Measurements from ENCODE around the gene PAX8.
A peak's percentile ranks its signal among the peaks of the same experiment; 100 is the strongest.

PAX8 gene

GRCh38 chr2:113219092-113219441 is 59.7 kb downstream of the PAX8 start:
- no peak for DNase-seq

- DNase-seq, result no peak
Measured at GRCh38 chr2:113218283-113219091, 60.2 kb downstream of the PAX8 start.

GRCh38 chr2:113217455-113218282 is 61.1 kb downstream of the PAX8 start:
- no peak for DNase-seq

- DNase-seq, result no peak
Measured at GRCh38 chr2:113216891-113217454, 61.7 kb downstream of the PAX8 start.

- no peak for DNase-seq
Measured at GRCh38 chr2:113216321-113216720, 62.4 kb downstream of the PAX8 start.

GRCh38 chr2:113215056-113215455 is 63.7 kb downstream of the PAX8 start:
- no peak for DNase-seq

- DNase-seq, result no peak
Measured at GRCh38 chr2:113214141-113214540, 64.6 kb downstream of the PAX8 start.

DNA sequence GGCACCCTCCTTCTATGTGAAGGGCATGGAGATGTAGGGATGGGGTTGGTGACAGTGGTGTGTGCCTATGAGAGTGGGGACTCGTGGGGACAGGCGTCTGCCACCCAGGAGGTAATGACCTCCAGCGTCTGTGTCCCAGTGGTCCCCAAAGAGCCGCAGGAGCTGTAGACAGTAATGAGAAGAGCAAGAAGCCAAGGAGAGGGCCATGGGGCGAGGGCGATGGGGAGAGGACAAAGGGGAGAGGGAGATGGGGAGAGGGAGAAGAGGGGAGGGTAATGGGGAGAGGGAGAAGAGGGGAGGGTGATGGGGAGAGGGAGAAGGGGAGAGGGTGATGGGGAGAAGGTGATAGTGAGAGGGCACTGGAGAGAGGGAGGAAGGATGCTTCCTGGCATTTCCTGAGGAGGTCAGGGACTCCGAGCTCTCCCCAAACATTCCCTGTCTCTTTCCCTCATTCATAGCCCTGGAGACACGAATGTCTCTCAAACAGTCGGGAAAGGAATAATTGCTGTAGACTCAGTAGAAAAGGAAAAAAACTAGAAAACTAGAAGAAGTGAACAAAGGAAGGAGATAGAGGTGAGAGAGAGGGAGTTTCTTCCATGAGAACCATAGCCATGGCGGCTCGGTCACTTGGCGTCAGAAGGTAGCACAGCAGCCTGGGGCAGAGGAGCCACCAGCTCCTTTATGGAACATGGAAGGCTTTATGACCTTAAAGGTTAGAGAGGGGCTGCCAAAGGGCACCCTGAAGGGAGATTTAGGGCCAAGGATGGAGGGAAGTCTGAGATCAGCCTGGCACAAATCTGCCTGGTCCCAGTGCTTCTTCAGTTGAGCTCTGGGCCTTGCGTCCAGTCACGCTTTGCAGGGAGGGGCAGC is 65.4 kb downstream of the PAX8 start:
- DNase-seq, result no peak

DNA sequence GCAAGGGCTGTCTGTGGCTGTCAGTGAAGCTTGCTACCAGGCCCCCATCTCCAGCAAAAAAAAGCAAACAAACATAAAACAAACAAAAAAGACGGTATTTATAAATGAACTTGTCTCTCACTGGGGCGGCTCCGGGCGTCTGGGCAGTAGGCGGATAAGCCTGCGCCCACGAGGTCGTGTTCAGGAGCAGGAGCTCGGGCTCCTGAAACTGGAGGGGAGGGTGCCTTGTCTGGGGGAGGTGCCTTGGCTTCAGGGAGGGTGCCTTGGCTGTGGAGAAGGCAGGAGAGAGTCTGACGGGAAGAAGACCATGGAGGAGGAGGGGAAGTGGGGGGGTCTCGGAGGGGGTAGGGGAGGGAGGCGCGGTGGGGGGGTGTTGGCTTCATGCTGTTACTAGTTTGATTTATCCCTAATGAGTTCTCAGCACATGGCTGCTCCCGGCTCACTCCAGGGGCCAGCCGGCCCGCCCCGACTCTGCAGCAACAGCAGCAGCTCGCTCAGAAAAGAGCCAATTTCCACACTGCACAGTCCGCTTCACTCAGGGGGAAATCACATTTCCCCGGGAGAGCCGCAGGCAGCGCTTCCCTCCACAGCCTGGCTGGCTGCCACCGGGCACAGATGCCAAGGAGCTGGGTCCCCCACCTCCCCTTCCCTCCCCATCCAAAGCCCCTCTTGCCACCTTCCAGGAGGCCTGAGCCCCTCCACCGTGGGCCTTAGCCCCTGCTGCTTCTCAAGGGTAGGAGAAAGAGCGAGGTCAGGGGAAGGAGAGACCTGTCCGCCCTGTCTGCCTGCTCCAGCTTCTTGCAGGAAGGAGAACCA is 66.3 kb downstream of the PAX8 start:
- DNase-seq, result no peak

DNA sequence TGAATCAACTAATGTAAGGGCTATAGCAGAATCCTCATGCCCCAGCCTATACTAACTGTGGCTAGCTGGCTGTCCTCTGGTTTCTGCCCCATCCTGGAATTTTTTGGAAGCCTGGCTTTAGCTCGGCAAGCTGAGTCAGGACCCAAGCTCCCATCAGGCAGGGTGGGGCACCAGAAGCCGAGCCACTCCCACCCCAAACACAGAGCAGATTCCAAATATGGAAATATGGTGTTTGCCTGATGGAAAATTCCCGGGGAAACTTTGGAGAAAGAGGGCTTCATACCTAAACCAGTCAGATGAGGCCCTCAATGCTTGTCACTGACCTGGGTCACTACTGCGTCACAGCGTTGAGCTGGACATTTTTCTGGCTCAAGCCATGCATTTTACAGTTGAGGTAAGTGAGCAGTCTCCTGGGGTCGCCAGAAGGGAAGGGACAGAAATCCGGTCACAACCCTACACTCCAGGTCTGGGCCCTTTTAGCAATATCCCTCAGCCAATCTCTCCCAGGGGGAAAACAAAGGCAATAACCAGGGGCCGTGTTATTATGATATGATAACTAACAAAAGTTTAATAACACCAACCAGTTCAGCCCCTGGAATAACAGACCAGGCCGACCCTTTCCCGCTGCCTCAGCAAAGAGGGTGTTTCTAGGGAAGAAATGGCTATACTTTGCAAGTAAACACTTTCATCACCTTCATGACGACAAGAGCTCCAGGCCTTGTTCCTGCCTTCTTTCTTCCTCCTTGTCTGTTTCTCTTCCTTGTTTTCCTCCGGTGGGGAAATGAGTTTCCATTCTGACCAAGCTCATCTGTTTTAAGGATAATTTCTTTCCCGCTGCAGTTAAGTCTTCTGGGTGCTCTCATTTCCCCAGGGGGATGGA is 67.3 kb downstream of the PAX8 start:
- DNase-seq, result no peak

DNA sequence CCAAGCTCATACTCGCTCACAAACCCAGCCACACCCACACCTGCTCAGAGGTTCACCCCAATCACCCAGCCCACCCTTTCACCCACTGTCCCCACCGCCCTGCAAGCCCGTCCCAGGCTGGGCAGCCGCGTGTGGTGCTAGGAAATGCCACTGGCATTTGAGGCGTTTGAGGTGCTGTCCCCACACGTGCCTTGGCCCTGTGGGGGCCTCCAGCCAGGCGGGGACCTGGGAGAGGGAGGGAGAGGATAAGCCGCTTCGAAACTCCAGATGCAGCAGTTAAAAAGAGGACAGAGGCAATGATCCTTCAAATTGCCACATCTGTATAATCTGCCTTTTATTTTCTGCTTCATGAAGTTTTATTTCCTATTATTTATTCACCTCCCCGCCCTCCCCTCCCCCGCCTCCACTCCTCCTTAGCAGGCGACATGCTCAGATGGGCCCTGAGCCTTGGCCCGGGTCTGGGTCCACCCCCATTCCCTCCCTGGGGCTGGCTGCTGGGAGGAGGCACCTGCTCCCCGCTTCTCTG is 69.0 kb downstream of the PAX8 start:
- DNase-seq, result no peak

DNA sequence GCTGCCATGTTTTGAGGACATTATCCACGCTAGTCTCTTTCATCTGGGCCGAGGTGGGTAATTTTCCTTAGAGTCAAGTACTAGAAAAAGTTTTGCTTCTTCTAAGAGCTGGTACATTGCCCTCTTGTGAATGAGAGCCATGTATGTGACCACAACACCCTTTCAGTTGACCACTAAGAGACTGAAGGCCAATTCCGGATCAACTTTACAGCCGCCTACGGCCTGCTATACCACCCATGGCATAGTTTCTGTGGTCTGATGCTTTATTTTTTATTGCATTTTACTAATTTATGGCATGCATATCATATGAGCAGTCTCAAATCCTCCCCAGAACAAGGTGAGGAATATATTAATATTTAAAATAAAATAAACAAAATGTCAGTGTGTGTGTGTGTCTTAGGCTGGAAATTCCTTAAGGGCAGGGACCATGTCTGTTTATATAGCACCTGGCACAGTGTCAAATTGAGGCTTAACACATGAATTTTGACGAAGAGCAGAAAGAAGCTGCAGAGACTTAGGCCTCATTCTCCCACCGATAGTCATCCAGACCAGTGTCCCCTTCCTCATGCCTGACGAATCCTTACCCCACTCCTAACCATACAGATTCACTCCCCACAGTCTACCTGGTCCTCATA is 69.6 kb downstream of the PAX8 start:
- DNase-seq, result no peak

- DNase-seq, result no peak
Measured at GRCh38 chr2:113208396-113208795, 70.3 kb downstream of the PAX8 start.

DNA sequence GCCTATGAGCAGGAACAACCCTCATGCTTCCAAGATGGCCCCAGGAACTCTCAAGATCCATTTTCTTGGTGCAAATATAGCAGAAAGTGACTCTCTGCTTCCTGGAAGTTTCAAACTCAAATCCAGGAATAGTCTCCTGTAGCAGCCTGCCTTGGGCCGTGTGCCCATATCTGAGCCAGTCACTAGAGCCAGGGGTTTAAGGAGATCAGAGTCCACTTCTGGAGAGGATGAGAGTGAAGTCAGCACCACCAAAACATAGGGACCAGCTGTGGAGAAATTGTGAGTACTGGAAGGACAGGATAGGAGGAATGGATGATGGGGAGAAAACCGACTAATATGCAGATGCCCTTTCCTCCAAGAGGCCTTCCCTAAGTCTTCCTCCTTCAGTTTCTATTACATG is 71.7 kb downstream of the PAX8 start:
- no peak for DNase-seq

- DNase-seq, result no peak
Measured at GRCh38 chr2:113206251-113206650, 72.5 kb downstream of the PAX8 start.

- DNase-seq, result peak; percentile 77
Measured at GRCh38 chr2:113203901-113204519, 74.7 kb downstream of the PAX8 start.

GRCh38 chr2:113203217-113203530 is 75.5 kb downstream of the PAX8 start:
- no peak for DNase-seq

DNA sequence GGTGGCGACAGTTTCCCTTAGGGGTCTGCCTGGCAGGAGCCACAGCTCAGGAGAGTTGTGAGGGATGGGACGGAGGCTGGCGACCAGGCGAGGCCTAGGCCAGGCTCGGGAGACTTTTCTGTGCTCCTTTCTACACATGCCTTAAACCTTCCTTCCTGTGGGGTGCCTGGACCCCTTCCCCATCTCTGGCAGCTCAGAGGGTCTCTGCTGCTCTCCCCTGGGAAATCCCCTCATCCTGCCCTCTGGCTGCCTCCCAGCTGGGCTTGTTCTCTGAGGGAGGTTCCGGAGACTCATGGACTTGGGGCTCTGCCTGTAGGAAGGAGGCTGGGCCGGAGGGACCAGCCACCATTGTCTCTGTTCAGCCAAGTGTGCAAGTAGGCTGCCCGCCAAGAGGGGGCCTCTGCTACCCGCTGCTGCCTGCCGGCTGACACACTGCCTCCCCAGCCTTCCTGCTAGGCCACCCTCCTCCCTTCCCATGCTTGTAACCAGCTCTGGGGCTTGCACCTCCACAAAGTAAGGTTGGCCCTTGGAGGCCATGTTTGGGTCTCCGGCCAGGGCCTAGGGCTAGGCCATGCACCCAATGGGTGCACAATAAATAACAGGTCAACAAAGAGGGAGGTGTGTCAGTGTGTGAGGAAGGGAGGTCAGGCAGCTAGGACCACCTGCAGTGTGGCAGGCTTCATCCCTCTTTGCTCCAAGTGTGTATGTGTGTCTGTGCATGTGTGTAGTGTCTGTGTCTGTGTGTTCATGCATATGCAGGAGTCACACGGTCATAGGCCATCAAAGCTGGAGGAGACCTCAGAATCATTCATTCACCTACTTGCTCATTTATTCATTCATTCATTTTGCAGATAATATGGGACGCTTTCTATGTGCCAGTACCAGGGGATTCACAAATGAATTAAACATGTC is 76.2 kb downstream of the PAX8 start:
- no peak for DNase-seq
